Breast epithelium (tissue), 4 donors: ENCODE results near the gene FAM241A. TPM values are rescaled to one million over a fixed set of nuclear protein-coding genes. Genes with fewer than 3 reads are reported as not detected.

Experiments
- DNase-seq, 2 donors: peaks; one replicate each; pipeline ENCODE4 v3.0.0-alpha.2; 2019; ENCODE audit warnings: low spot score in 2 of 2
- H3K27ac ChIP-seq, 2 donors: fragments of 200-600 bp; sonication (generic) in 1 of 2; one replicate each; pipeline ENCODE4 v1.5.1; 2016 to 2019; ENCODE audit warnings: mild to moderate bottlenecking in 1 of 2
- H3K27me3 ChIP-seq, 2 donors: fragments of 200-600 bp; sonication (generic) in 1 of 2; one replicate each; pipeline versions ENCODE4 v1.5.1 to v1.6.0; 2017 to 2019; ENCODE audit warnings: control low read depth in 1 of 2, mild to moderate bottlenecking in 1 of 2
- H3K36me3 ChIP-seq: fragments of 200-600 bp; one replicate; pipeline ENCODE4 v1.5.1; 2019
- H3K4me1 ChIP-seq, 2 donors: fragments of 200-600 bp; sonication (generic); one replicate each; pipeline ENCODE4 v1.5.1; 2016 to 2019; ENCODE audit warnings: control low read depth in 1 of 2
- H3K4me3 ChIP-seq, 3 donors: fragments of 200-600 bp; sonication (generic); 1 replicate in 2 of 3; 2 replicates in 1 of 3; pipeline ENCODE4 v1.5.1; 2016 to 2019; ENCODE audit warnings: mild to moderate bottlenecking in 3 of 3, moderate library complexity in 2 of 3
- H3K9me3 ChIP-seq, 2 donors: fragments of 200-600 bp; sonication (generic) in 1 of 2; one replicate each; pipeline ENCODE4 v1.5.1; 2016 to 2019; ENCODE audit warnings: control low read depth in 1 of 2
- CTCF ChIP-seq, 3 donors: fragments of 450-650 bp; IDR thresholded peaks; one replicate each; pipeline ENCODE4 v1.5.1; 2016 to 2017; ENCODE audit warnings: antibody characterized with exemption in 3 of 3, mild to moderate bottlenecking in 3 of 3, moderate library complexity in 3 of 3
- POLR2A ChIP-seq: fragments of 450-650 bp; IDR thresholded peaks from one replicate; pipeline ENCODE4 v1.6.1; 2016; ENCODE audit warnings: antibody characterized with exemption, mild to moderate bottlenecking, moderate library complexity
- POLR2AphosphoS5 ChIP-seq, 3 donors: sonication (generic); formaldehyde crosslinking; IDR thresholded peaks; one replicate each; pipeline ENCODE4 v1.6.1; 2017; ENCODE audit warnings: antibody characterized with exemption in 3 of 3
- intact Hi-C: fragments of 100-400 bp; cut with DNase I; formaldehyde crosslinking; loops from one replicate; pipeline ENCODE4 v1.15.1; 2023; ENCODE audit warnings: low total_unique reads
- total RNA-seq, 3 donors: library from RNA; depleted of rRNA; stranded (reverse); fragments of >200 nt; gene quantifications; one replicate each; pipeline ENCODE4 v1.1.0, GENCODE V29; 2016

FAM241A gene
- total RNA-seq, 3 donors from 2014 or later, result 4.3 to 11.5 (median 7.5) TPM

GRCh38 chr4:112236040-112236439, 90.8 kb downstream of the FAM241A start:
- no peak for DNase-seq
- H3K9me3 ChIP-seq, result no peaks in the 10 kb centered on the region
- no peaks in the 10 kb centered on the region for H3K36me3 ChIP-seq
- intact Hi-C loops, result loop anchor here (10.0 kb wide), 1 partner anchor 1739 kb away; the partner anchor contains the start of gene ARSJ
- no peak for TF ChIP-seq POLR2AphosphoS5 (IDR thresholded peaks at IDR 0.05)
- TF ChIP-seq POLR2A, result no peak
- TF ChIP-seq CTCF (IDR thresholded peaks at IDR 0.05), result no peak
- H3K4me3 ChIP-seq, result no peak overlapping the region
- H3K27ac ChIP-seq, result no peak overlapping the region
- H3K27me3 ChIP-seq, result no peaks in the 10 kb centered on the region
- H3K4me1 ChIP-seq, result peaks cover 0 to 3% of the 10 kb centered on the region in 2 donors

- DNase-seq, result no peak
- TF ChIP-seq POLR2A, result no peak
- H3K27ac ChIP-seq, result no peak overlapping the region
- no peaks in the 10 kb centered on the region for H3K9me3 ChIP-seq
- no peaks in the 10 kb centered on the region for H3K36me3 ChIP-seq
- H3K4me3 ChIP-seq, result no peak overlapping the region
- intact Hi-C loops, result loop anchor here (10.0 kb wide), 1 partner anchor 1736 kb away; the partner anchor contains the start of gene ARSJ
- no peaks in the 10 kb centered on the region for H3K27me3 ChIP-seq
- H3K4me1 ChIP-seq, result peaks cover 0 to 3% of the 10 kb centered on the region in 2 donors
Observed at GRCh38 chr4:112238833-112239232, 93.6 kb downstream of the FAM241A start.

Other genes with a start within 250 kb of the FAM241A start
- 10 to 100 TPM; 20.2 to 36.1 (median 23.6) TPM for gene AP1AR, start 86.3 kb downstream of the FAM241A start, total RNA-seq
- 10 to 100 TPM in 2 of 3 donors, 1 to 10 TPM in 1; 2.6 to 27.1 (median 16.7) TPM for gene TIFA, start 140.4 kb downstream of the FAM241A start, total RNA-seq
- gene ALPK1, start 151.9 kb downstream of the FAM241A start, total RNA-seq, result 10 to 100 TPM; 20.5 to 59.3 (median 53.3) TPM